GM13977 (cell line): ENCODE measurements around the gene TMEM89.

Experiments
- DNase-seq: peaks from one replicate; pipeline ENCODE4 v3.0.0; 2012; ENCODE audit warnings: low spot score
- CTCF ChIP-seq: IDR thresholded peaks from 2 replicates; pipeline ENCODE4 v1.5.1; 2012; ENCODE audit warnings: mild to moderate bottlenecking, control low read depth; ENCODE audit not compliant: insufficient read depth; ENCODE audit errors: extremely low read depth, missing control alignments
- in situ Hi-C: fragments of 300-500 bp; cut with MboI; formaldehyde crosslinking; loops from one replicate; pipeline ENCODE4 v1.12.0; 2022; ENCODE audit warnings: low sequenced_read_pairs, low pct_unique_long_range_greater_than_20kb, mixed read lengths, inconsistent platforms; ENCODE audit not compliant: unreplicated experiment

Gene TMEM89

DNA sequence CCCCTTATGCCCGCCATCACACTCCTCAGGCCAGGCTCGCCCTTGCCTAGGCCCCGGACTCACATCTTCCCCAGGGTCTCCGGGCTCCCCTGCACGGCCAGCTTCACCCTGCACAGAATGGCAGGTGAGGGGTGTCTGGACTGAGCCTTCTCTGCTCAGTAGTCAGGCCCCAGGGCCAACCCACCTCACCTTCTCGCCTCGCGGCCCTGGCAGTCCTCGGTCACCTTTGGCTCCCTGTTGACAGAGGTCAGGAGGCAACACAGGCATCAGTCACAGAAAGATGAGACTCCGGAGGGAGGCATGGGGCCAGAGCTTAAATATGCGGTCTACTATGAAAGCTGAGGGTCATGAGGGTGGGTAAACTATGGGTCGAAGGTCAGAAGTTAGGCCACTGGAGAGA lies 49.6 kb downstream of the TMEM89 start:
- no peak for TF ChIP-seq CTCF
- no peak for DNase-seq
- in situ Hi-C loops: no loop called here
